ENCODE data around the gene DNAH10. TPM values are rescaled to one million over a fixed set of nuclear protein-coding genes. Genes with fewer than 3 reads are reported as not detected.
"Not testable (repeated sequence)": the region's sequence is repeated elsewhere in the genome, so short reads cannot be mapped to it uniquely, and the experiment has no call there.

DNAH10 gene
- total RNA-seq, 1 donor from 2014 or later: under 0.01 TPM

DNA sequence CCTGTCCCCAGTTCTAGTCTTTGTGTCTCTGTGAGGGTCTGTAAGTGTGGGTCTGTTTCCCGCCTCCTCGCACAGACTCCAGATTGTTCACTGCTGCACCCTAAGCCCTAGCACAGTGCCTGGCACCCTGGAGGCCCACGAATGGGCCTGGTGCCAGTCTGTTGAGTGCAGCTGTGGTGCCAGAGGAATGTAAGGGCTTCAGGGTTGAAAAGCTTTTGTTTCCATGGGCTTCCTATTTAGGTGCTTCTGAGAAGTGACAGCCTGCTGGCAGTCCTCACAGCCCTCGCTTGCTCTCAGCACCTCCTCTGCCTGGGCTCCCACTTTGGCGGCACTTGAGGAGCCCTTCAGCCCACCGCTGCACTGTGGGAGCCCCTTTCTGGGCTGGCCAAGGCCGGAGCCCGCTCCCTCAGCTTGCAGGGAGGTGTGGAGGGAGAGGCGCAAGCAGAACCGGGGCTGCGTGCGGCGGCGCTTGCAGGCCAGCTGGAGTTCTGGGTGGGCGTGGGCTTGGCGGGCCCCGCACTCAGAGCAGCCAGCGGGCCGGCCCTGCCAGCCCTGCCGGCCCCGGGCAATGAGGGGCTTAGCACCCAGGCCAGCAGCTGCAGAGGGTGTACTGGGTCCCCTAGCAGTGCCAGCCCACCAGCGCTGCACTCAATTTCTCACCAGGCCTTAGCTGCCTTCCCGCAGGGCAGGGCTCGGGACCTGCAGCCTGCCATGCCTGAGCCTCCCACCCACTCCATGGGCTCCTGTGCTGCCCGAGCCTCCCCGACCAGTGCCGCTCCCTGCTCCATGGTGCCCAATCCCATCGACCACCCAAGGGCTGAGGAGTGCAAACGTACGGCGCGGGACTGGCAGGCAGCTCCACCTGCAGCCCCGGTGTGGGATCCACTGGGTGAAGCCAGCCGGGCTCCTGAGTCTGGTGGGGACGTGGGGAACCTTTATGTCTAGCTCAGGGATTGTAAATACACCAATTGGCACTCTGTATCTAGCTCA, 184.7 kb downstream of the DNAH10 start:
- not testable (repeated sequence) for H3K9ac ChIP-seq (ENCODE audit: low read depth in 1 of 3, low read length in 3 of 3); H3K27ac ChIP-seq (ENCODE audit: low read depth, low read length); H3K9me3 ChIP-seq (ENCODE audit: control insufficient read depth in 3 of 3, low read length in 3 of 3); H3K4me3 ChIP-seq (ENCODE audit: low read length in 3 of 3); H3K4me1 ChIP-seq (ENCODE audit: control insufficient read depth in 3 of 3, insufficient read depth in 3 of 3, low read length in 3 of 3); H3K27me3 ChIP-seq (ENCODE audit: control insufficient read depth in 3 of 3, insufficient read depth in 3 of 3, low read length in 3 of 3)
- peaks cover 22 to 34% (median 26%) of the 10 kb centered on the region in 3 donors for H3K36me3 ChIP-seq (ENCODE audit: control insufficient read depth in 3 of 3, insufficient read depth in 3 of 3, low read length in 3 of 3)

DNA sequence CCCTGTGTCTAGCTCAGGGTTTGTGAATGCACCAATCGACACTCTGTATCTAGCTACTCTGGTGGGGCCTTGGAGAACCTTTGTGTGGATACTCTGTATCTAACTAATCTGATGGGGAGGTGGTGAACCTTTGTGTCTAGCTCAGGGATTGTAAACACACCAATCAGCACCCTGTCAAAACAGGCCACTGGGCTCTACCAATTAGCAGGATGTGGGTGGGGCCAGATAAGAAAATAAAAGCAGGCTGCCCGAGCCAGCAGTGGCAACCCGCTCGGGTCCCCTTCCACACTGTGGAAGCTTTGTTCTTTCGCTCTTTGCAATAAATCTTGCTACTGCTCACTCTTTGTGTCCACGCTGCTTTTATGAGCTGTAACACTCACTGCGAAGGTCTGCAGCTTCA, 185.4 kb downstream of the DNAH10 start:
- not testable (repeated sequence) for H3K4me3 ChIP-seq (ENCODE audit: low read length in 3 of 3); H3K9ac ChIP-seq (ENCODE audit: low read depth in 1 of 3, low read length in 3 of 3); H3K27me3 ChIP-seq (ENCODE audit: control insufficient read depth in 3 of 3, insufficient read depth in 3 of 3, low read length in 3 of 3); H3K4me1 ChIP-seq (ENCODE audit: control insufficient read depth in 3 of 3, insufficient read depth in 3 of 3, low read length in 3 of 3); H3K27ac ChIP-seq (ENCODE audit: low read depth, low read length); H3K9me3 ChIP-seq (ENCODE audit: control insufficient read depth in 3 of 3, low read length in 3 of 3)
- H3K36me3 ChIP-seq (ENCODE audit: control insufficient read depth in 3 of 3, insufficient read depth in 3 of 3, low read length in 3 of 3): peaks cover 14 to 27% (median 19%) of the 10 kb centered on the region in 3 donors

DNA sequence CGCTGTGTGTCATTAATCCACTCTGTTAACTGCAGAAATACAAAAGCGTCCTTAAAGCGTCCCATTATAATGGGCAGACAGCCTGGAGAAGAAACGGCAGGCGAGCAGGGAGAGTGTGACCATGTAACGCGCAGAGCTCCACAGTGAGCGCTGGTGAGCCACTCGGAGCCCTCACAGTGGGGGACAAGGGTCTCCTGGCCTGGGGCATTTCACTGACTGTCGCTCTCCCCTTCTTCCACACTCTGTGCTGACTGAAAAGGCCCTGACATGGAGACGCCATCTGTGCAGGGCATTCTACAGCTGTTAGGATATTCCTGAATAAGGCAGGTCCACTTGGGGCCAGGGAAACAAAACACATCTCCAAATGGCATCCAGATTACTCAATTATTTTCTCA, 186.3 kb downstream of the DNAH10 start:
- Histone ChIP-seq H3K36me3 (ENCODE audit: control insufficient read depth in 3 of 3, insufficient read depth in 3 of 3, low read length in 3 of 3) (peaks cover 6 to 18% (median 15%) of the 10 kb centered on the region in 3 donors), H3K27ac (ENCODE audit: low read depth, low read length) (no peak overlapping the region), H3K9ac (ENCODE audit: low read depth in 1 of 3, low read length in 3 of 3) (no peak overlapping the region), H3K4me1 (ENCODE audit: control insufficient read depth in 3 of 3, insufficient read depth in 3 of 3, low read length in 3 of 3) (peaks cover 0 to 7% (median 4%) of the 10 kb centered on the region in 3 donors), H3K27me3 (ENCODE audit: control insufficient read depth in 3 of 3, insufficient read depth in 3 of 3, low read length in 3 of 3) (no peaks in the 10 kb centered on the region), H3K4me3 (ENCODE audit: low read length in 3 of 3) (no peak overlapping the region), H3K9me3 (ENCODE audit: control insufficient read depth in 3 of 3, low read length in 3 of 3) (no peaks in the 10 kb centered on the region)

DNA sequence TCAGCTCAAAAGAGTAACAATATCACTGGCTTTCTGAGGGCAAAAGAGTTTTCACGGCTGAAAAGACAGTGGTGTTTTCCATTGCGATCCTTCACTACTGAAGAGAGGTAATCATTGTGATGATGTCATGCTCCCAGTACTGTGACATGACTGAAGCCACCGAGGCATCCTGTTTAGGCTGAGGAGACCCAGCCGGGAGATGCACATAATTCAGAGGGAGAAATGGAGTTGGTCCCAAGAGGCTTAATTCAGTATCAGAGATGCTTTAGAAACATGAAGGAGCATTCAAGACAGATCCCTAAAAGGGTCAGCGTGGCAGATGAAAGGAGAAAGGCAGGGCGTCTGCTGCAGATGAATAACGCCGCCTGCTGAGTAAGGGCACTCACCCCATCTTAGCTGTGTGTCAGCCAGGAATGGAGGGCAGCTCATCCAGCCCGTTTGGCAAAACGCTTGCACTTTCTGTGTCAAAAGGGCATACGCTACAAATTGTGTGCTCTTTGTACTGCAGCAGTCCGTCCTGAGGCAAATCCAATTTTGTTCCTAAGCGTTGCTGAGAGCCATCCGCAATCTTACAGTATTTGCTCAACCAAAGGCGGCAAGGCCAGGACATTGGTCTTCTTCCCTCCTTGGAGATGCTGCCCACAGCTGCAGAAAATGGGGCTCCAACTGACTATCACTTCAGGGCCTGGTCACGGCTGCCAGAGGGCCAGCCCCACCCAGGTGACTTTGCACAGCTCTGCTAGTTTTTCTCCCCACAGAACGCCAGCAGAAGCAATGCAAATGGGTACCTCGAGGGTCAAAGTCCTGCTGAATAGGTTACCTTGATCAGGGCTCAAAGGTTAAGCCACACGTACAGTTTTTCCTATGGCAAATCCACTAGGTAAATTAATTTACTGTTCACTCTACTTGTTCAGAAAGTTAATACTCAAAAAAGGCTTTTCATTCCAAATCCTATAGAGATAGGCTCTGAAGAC, 187.0 kb downstream of the DNAH10 start:
- Histone ChIP-seq H3K9ac (ENCODE audit: low read depth in 1 of 3, low read length in 3 of 3) (no peak overlapping the region), H3K9me3 (ENCODE audit: control insufficient read depth in 3 of 3, low read length in 3 of 3) (no peaks in the 10 kb centered on the region), H3K27me3 (ENCODE audit: control insufficient read depth in 3 of 3, insufficient read depth in 3 of 3, low read length in 3 of 3) (no peaks in the 10 kb centered on the region), H3K27ac (ENCODE audit: low read depth, low read length) (no peak overlapping the region), H3K36me3 (ENCODE audit: control insufficient read depth in 3 of 3, insufficient read depth in 3 of 3, low read length in 3 of 3) (peaks cover 5 to 16% (median 13%) of the 10 kb centered on the region in 3 donors), H3K4me3 (ENCODE audit: low read length in 3 of 3) (no peak overlapping the region), H3K4me1 (ENCODE audit: control insufficient read depth in 3 of 3, insufficient read depth in 3 of 3, low read length in 3 of 3) (peaks cover 0 to 7% (median 4%) of the 10 kb centered on the region in 3 donors)

DNA sequence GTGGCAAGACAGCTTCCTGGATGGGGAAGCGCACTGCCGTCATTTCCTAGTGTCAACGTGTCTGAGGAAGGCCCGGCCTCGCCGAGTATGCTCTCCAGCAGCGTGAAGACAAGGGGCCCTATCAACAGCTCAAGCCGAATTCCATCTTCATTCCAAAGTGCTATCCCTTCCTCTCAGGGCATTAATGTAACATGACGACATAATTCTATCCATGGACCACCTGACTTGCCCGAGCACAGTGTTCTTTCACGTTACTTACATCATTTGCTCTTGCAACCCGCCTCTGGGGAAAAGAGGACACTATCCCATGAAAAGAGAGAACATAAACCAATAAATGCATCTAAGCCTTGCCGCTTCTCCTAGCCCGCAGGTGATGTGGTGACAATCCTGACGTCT, 187.7 kb downstream of the DNAH10 start:
- Histone ChIP-seq H3K27ac (ENCODE audit: low read depth, low read length) (no peak overlapping the region), H3K4me3 (ENCODE audit: low read length in 3 of 3) (no peak overlapping the region), H3K4me1 (ENCODE audit: control insufficient read depth in 3 of 3, insufficient read depth in 3 of 3, low read length in 3 of 3) (peaks cover 0 to 7% (median 4%) of the 10 kb centered on the region in 3 donors), H3K9me3 (ENCODE audit: control insufficient read depth in 3 of 3, low read length in 3 of 3) (no peaks in the 10 kb centered on the region), H3K27me3 (ENCODE audit: control insufficient read depth in 3 of 3, insufficient read depth in 3 of 3, low read length in 3 of 3) (no peaks in the 10 kb centered on the region), H3K36me3 (ENCODE audit: control insufficient read depth in 3 of 3, insufficient read depth in 3 of 3, low read length in 3 of 3) (peaks cover 5 to 10% (median 9%) of the 10 kb centered on the region in 3 donors), H3K9ac (ENCODE audit: low read depth in 1 of 3, low read length in 3 of 3) (no peak overlapping the region)

DNA sequence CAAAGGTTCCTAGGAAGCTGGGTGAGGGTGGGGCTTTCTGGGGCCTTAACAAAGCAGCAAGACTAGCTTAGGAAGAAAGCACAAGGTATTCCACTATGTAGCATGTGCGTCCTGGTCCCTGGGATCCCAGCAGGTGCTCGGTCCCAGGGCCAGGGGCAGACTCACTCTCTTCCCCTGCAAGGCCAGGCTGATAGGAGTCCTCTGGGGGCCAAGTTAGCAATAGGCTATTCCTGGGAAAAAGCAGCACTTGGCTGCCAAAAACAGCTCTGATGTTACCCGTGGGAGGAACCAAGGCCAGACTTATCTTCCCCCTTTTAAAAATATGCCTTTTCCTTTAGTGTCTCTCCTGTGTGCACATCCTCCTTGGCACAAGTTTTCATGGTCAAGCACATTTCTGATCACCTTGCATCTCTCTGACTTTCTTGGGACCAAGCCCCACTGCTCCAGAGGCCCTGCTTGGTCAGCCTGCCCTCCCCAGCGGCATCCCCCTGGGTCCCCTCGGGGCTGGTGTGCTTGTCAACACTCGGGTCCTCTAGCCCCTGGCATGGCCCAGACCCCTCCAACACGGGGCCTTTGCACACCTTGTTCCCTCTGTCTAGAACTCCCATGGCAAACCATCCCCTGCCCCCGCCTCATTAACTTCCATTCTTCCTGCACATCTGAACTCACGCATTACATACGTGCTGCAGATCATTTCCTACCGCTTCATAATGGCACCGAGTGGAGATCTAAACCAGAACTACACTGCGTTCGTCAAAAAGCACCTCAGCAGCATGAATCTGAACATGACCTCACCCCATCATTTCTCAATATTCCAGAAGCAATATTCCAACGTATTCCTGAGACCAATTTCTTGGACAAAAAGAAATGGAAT, 188.6 kb downstream of the DNAH10 start:
- H3K27me3 ChIP-seq (ENCODE audit: control insufficient read depth in 3 of 3, insufficient read depth in 3 of 3, low read length in 3 of 3): no peaks in the 10 kb centered on the region
- H3K4me3 ChIP-seq (ENCODE audit: low read length in 3 of 3): no peak overlapping the region
- no peaks in the 10 kb centered on the region for H3K9me3 ChIP-seq (ENCODE audit: control insufficient read depth in 3 of 3, low read length in 3 of 3)
- no peak overlapping the region for H3K9ac ChIP-seq (ENCODE audit: low read depth in 1 of 3, low read length in 3 of 3)
- peaks cover 0 to 3% (median 0%) of the 10 kb centered on the region in 3 donors for H3K36me3 ChIP-seq (ENCODE audit: control insufficient read depth in 3 of 3, insufficient read depth in 3 of 3, low read length in 3 of 3)
- H3K4me1 ChIP-seq (ENCODE audit: control insufficient read depth in 3 of 3, insufficient read depth in 3 of 3, low read length in 3 of 3): peaks cover 0 to 7% (median 4%) of the 10 kb centered on the region in 3 donors
- H3K27ac ChIP-seq (ENCODE audit: low read depth, low read length): no peak overlapping the region

DNA sequence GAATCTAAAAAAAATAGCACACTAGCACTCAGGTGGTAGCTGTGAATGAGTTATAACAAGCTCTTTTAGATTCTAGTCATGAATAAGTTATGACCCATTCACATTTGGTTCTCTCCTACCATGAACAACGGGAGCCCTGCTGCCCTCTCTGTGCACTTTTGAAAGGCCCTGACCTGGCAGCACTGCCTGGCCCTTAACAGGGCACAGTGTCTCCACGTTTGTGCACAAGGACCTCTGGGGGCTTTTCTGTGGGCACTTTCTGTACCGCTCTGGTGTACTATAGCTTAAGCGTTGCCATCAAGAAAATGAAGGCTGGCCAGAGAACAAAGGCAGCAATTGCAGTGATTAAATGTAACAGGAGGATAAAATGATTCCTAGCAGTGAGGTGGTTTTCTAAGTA, 189.4 kb downstream of the DNAH10 start:
- peaks cover 0 to 3% (median 0%) of the 10 kb centered on the region in 3 donors for H3K36me3 ChIP-seq (ENCODE audit: control insufficient read depth in 3 of 3, insufficient read depth in 3 of 3, low read length in 3 of 3)
- H3K27me3 ChIP-seq (ENCODE audit: control insufficient read depth in 3 of 3, insufficient read depth in 3 of 3, low read length in 3 of 3): no peaks in the 10 kb centered on the region
- no peak overlapping the region for H3K4me3 ChIP-seq (ENCODE audit: low read length in 3 of 3)
- H3K9me3 ChIP-seq (ENCODE audit: control insufficient read depth in 3 of 3, low read length in 3 of 3): no peaks in the 10 kb centered on the region
- H3K9ac ChIP-seq (ENCODE audit: low read depth in 1 of 3, low read length in 3 of 3): no peak overlapping the region
- no peak overlapping the region for H3K27ac ChIP-seq (ENCODE audit: low read depth, low read length)
- H3K4me1 ChIP-seq (ENCODE audit: control insufficient read depth in 3 of 3, insufficient read depth in 3 of 3, low read length in 3 of 3): peaks cover 0 to 7% (median 4%) of the 10 kb centered on the region in 3 donors

DNA sequence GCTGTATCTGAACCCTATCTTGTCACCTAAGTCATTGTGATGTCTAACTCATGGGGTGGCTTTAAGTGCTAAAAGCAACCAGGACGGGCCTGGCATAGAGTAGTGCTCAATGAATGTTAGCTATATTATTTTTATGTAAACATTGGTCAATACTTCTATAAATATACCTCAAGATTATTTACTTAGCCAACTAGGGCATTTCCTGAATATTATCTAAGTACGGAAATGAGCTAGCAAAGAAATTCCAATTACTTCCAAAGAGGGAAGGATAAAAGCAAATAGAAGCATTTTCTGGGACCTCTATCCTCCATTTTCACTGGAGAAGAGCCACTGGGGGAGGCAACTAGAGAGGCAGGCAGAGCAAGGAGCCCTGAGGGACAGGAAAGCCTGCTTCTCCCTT, 189.9 kb downstream of the DNAH10 start:
- Histone ChIP-seq H3K9ac (ENCODE audit: low read depth in 1 of 3, low read length in 3 of 3) (no peak overlapping the region), H3K27ac (ENCODE audit: low read depth, low read length) (no peak overlapping the region), H3K36me3 (ENCODE audit: control insufficient read depth in 3 of 3, insufficient read depth in 3 of 3, low read length in 3 of 3) (peaks cover 0 to 3% (median 0%) of the 10 kb centered on the region in 3 donors)

DNA sequence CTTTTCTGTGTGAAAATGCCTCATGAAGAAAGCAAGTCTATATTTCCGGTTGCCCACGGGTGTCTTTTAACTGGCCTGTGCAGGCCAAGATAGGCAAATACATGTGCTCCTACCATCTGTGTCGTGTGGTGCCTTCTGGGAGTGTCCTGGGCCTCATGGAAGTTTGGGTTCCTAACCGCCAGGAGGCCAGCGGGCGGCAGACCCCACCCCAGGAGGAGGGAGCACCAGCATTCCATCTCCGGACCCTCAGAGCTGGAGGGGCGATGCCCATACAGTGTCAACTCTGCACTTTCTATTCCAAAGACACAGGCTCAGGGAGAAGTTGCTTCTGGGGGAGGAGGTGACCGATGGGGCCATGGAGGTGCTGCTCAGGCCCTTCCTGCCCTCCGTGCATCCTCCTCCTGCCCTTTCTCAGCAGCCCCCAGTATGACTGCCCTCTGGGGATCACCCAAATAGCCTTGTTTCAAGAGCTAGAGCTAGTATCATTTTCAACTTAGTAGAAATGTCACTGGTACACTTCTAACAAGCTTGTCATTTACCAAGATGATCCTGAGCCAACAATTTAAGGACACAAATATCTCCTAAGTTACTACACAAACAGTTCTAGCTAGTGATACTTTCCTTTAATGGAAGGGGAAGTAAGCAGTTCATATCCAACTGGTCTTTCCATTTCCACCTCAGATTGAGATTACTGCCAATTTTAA, 192.7 kb downstream of the DNAH10 start:
- peaks cover 0 to 7% (median 4%) of the 10 kb centered on the region in 3 donors for H3K4me1 ChIP-seq (ENCODE audit: control insufficient read depth in 3 of 3, insufficient read depth in 3 of 3, low read length in 3 of 3)
- H3K27ac ChIP-seq (ENCODE audit: low read depth, low read length): no peak overlapping the region
- H3K4me3 ChIP-seq (ENCODE audit: low read length in 3 of 3): no peak overlapping the region
- no peak overlapping the region for H3K9ac ChIP-seq (ENCODE audit: low read depth in 1 of 3, low read length in 3 of 3)
- no peaks in the 10 kb centered on the region for H3K27me3 ChIP-seq (ENCODE audit: control insufficient read depth in 3 of 3, insufficient read depth in 3 of 3, low read length in 3 of 3)
- H3K9me3 ChIP-seq (ENCODE audit: control insufficient read depth in 3 of 3, low read length in 3 of 3): no peaks in the 10 kb centered on the region
- no peaks in the 10 kb centered on the region for H3K36me3 ChIP-seq (ENCODE audit: control insufficient read depth in 3 of 3, insufficient read depth in 3 of 3, low read length in 3 of 3)

More for the DNA sequence above, 189.9 kb downstream of the DNAH10 start:
- H3K4me1 ChIP-seq (ENCODE audit: control insufficient read depth in 3 of 3, insufficient read depth in 3 of 3, low read length in 3 of 3): peaks cover 0 to 7% (median 4%) of the 10 kb centered on the region in 3 donors
- no peaks in the 10 kb centered on the region for H3K9me3 ChIP-seq (ENCODE audit: control insufficient read depth in 3 of 3, low read length in 3 of 3)
- H3K27me3 ChIP-seq (ENCODE audit: control insufficient read depth in 3 of 3, insufficient read depth in 3 of 3, low read length in 3 of 3): no peaks in the 10 kb centered on the region
- no peak overlapping the region for H3K4me3 ChIP-seq (ENCODE audit: low read length in 3 of 3)
